Keratinocyte (primary cell): ENCODE data around the gene SETBP1. TPM values are rescaled to one million over a fixed set of nuclear protein-coding genes. Genes with fewer than 3 reads are reported as not detected.

ENCODE experiments used
- DNase-seq: peaks from one replicate; pipeline ENCODE4 v3.0.0-alpha.2; 2011; ENCODE audit warnings: low read depth, missing footprints, low spot score
- FAIRE-seq: peaks from 2 replicates; lab custom pipeline; 2011; peaks lifted over from hg19 to GRCh38; lab: Jason Lieb, UNC
- H2AFZ ChIP-seq: 2 replicates; pipeline ENCODE4 v1.6.0; 2012; ENCODE audit warnings: low read length, control low read depth, inconsistent platforms; ENCODE audit not compliant: control insufficient read depth
- H3K27ac ChIP-seq: 2 replicates; pipeline ENCODE4 v1.5.1; 2011; ENCODE audit warnings: low read length; ENCODE audit not compliant: control insufficient read depth, insufficient read depth
- H3K27me3 ChIP-seq: 3 replicates; pipeline ENCODE4 v1.6.0; 2011; ENCODE audit warnings: low read length; ENCODE audit not compliant: control insufficient read depth, insufficient read depth; ENCODE audit errors: extremely low read depth
- H3K36me3 ChIP-seq, 2 experiments: 2 replicates in 1 of 2; 3 replicates in 1 of 2; pipeline ENCODE4 v1.5.1; 2011; ENCODE audit warnings: low read length in 2 of 2, mild to moderate bottlenecking in 1 of 2; ENCODE audit not compliant: control insufficient read depth in 2 of 2, insufficient read depth in 2 of 2; ENCODE audit errors: extremely low read depth in 1 of 2
- H3K4me1 ChIP-seq: 3 replicates; pipeline ENCODE4 v1.5.1; 2011; ENCODE audit warnings: low read length; ENCODE audit not compliant: control insufficient read depth, insufficient read depth; ENCODE audit errors: extremely low read depth
- H3K4me2 ChIP-seq: 3 replicates; pipeline ENCODE4 v1.6.0; 2011; ENCODE audit warnings: low read depth, low read length; ENCODE audit not compliant: control insufficient read depth, insufficient read depth; ENCODE audit errors: extremely low read depth
- H3K4me3 ChIP-seq, 3 experiments: fragments of 200-600 bp in 1 of 3; sonication (generic) in 1 of 3; 2 replicates in 2 of 3; 3 replicates in 1 of 3; pipeline ENCODE4 v1.5.1; 2011 to 2016; ENCODE audit warnings: low read length in 3 of 3, mild to moderate bottlenecking in 3 of 3, control low read depth in 2 of 3, inconsistent platforms in 1 of 3, low read depth in 1 of 3, mixed read lengths in 1 of 3, mixed run types in 1 of 3, moderate library complexity in 1 of 3; ENCODE audit not compliant: control insufficient read depth in 2 of 3, insufficient read depth in 2 of 3; ENCODE audit errors: extremely low read depth in 1 of 3
- H3K79me2 ChIP-seq: 2 replicates; pipeline ENCODE4 v1.6.0; 2012; ENCODE audit warnings: low read length; ENCODE audit not compliant: control insufficient read depth, insufficient read depth
- H3K9ac ChIP-seq: 3 replicates; pipeline ENCODE4 v1.6.0; 2011; ENCODE audit warnings: low read length; ENCODE audit not compliant: control insufficient read depth, insufficient read depth; ENCODE audit errors: extremely low read depth
- H3K9me1 ChIP-seq: 3 replicates; pipeline ENCODE4 v1.6.0; 2011; ENCODE audit warnings: low read length; ENCODE audit not compliant: control insufficient read depth, insufficient read depth; ENCODE audit errors: extremely low read depth
- H3K9me3 ChIP-seq: 2 replicates; pipeline ENCODE4 v1.5.1; 2012; ENCODE audit warnings: low read depth, low read length; ENCODE audit not compliant: control insufficient read depth
- H4K20me1 ChIP-seq: 3 replicates; pipeline ENCODE4 v1.6.0; 2011; ENCODE audit warnings: low read length; ENCODE audit not compliant: control insufficient read depth, insufficient read depth; ENCODE audit errors: extremely low read depth
- EZH2 ChIP-seq: IDR thresholded peaks from one replicate; pipeline ENCODE4 v1.6.1; 2012; ENCODE audit warnings: inconsistent platforms, mild to moderate bottlenecking, low read length, moderate library complexity
- dilution Hi-C: fragments of 300-500 bp; cut with MboI; formaldehyde crosslinking; loops from one replicate; pipeline ENCODE4 v1.7.0; 2020; ENCODE audit warnings: low sequenced_read_pairs; ENCODE audit not compliant: extremely low pct_ligation_motif_present
- polyA plus RNA-seq, 5 experiments: library from polyadenylated mRNA; depleted of rRNA in 3 of 5; stranded (reverse) in 3 of 5; stranded (forward) in 1 of 5; unstranded in 1 of 5; fragments of >200 nt; gene quantifications; 1 replicate in 1 of 5; 2 replicates in 3 of 5; 3 replicates in 1 of 5; pipeline versions ENCODE4 v1.2.1 to v1.2.3, GENCODE V29; 2011 to 2012; ENCODE audit warnings: missing spikeins in 2 of 5, low read depth in 1 of 5, low replicate concordance in 1 of 5
- TF ChIP-seq, protein P1 (sequence below), 3 experiments: IDR thresholded peaks in 1 of 3; conservative IDR thresholded peaks in 1 of 3; optimal IDR thresholded peaks in 1 of 3; 2 replicates in 2 of 3; 3 replicates in 1 of 3; pipeline versions ENCODE3 to v1.5.1; 2011; ENCODE audit warnings: low read length in 3 of 3, mild to moderate bottlenecking in 3 of 3, moderate library complexity in 2 of 3, control low read depth in 1 of 3, inconsistent platforms in 1 of 3; ENCODE audit not compliant: insufficient read depth in 2 of 3; ENCODE audit errors: extremely low read depth in 1 of 3

Gene SETBP1
- polyA plus RNA-seq, 1 donor (not counting 4 experiments of a cell fraction or from before 2014, with no cell fraction given): 3.3 TPM

GRCh38 chr18:44682871-44683221 lies 2.2 kb downstream of the SETBP1 start:
- Histone ChIP-seq H3K4me3 (no peak overlapping the region), H3K9ac (no peak overlapping the region), H3K36me3 (no peaks in the 10 kb centered on the region), H3K79me2 (peaks cover 39% of the 10 kb centered on the region), H3K4me2 (peak overlapping the region; percentile 92), H3K9me3 (no peaks in the 10 kb centered on the region), H3K27me3 (no peaks in the 10 kb centered on the region), H3K9me1 (peaks cover 2% of the 10 kb centered on the region), H3K4me1 (peaks cover 28% of the 10 kb centered on the region), H2AFZ (no peak overlapping the region), H3K27ac (no peak overlapping the region), H4K20me1 (no peaks in the 10 kb centered on the region)
- TF ChIP-seq, protein P1, sequence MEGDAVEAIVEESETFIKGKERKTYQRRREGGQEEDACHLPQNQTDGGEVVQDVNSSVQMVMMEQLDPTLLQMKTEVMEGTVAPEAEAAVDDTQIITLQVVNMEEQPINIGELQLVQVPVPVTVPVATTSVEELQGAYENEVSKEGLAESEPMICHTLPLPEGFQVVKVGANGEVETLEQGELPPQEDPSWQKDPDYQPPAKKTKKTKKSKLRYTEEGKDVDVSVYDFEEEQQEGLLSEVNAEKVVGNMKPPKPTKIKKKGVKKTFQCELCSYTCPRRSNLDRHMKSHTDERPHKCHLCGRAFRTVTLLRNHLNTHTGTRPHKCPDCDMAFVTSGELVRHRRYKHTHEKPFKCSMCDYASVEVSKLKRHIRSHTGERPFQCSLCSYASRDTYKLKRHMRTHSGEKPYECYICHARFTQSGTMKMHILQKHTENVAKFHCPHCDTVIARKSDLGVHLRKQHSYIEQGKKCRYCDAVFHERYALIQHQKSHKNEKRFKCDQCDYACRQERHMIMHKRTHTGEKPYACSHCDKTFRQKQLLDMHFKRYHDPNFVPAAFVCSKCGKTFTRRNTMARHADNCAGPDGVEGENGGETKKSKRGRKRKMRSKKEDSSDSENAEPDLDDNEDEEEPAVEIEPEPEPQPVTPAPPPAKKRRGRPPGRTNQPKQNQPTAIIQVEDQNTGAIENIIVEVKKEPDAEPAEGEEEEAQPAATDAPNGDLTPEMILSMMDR (optimal IDR thresholded peaks at IDR 0.05 in 1 of 3, IDR thresholded peaks at IDR 0.05 in 1 of 3, conservative IDR thresholded peaks at IDR 0.05 in 1 of 3; ENCODE audit: extremely low read depth in 1 of 3, insufficient read depth in 2 of 3, low read length in 3 of 3): no peak
- no peak for TF ChIP-seq EZH2
- dilution Hi-C loops: no loop called here
- no peak for DNase-seq
- no peak for FAIRE-seq

DNA sequence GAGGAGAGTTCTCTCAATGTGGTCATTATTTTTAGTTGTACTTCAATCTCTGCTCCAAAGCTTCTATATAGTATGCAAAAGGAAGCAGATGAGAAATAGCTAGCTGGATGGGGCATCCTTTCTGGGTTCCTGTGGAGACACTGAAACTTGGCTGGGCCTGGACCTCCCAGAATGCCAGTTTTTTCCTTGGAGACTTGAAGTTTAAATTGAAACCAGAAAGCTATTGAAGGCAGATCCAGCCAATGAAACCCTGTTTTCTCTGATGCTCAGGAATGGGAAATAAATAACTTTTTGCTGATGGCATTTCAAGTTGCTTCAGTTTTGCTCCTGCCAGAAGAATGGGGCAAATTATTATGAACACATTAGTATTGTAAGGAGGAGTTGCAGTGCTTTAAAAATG lies 2.9 kb downstream of the SETBP1 start:
- no peak for TF ChIP-seq EZH2
- TF ChIP-seq, protein P1 (optimal IDR thresholded peaks at IDR 0.05 in 1 of 3, IDR thresholded peaks at IDR 0.05 in 1 of 3, conservative IDR thresholded peaks at IDR 0.05 in 1 of 3; ENCODE audit: extremely low read depth in 1 of 3, insufficient read depth in 2 of 3, low read length in 3 of 3): no peak
- Histone ChIP-seq H3K36me3 (no peaks in the 10 kb centered on the region), H3K9ac (no peak overlapping the region), H3K4me1 (peaks cover 27% of the 10 kb centered on the region), H3K4me3 (no peak overlapping the region), H3K9me1 (peaks cover 2% of the 10 kb centered on the region), H3K9me3 (no peaks in the 10 kb centered on the region), H4K20me1 (no peaks in the 10 kb centered on the region), H3K4me2 (no peak overlapping the region), H3K79me2 (peaks cover 42% of the 10 kb centered on the region), H3K27ac (no peak overlapping the region), H3K27me3 (no peaks in the 10 kb centered on the region), H2AFZ (no peak overlapping the region)
- DNase-seq (no peak), FAIRE-seq (no peak)
- dilution Hi-C loops: no loop called here
